SK-N-SH treated with all-trans-retinoic acid at 6 μM for 48 hours (cell line): ENCODE data around the gene NAT8L.

Experiments used
- BACH2 ChIP-seq: fragments of 250-450 bp; sonication (Bioruptor Pico); IDR thresholded peaks from 2 replicates; pipeline ENCODE4 v1.9.0; 2021; ENCODE audit warnings: mild to moderate bottlenecking, borderline replicate concordance
- CSRNP3 ChIP-seq: fragments of 250-450 bp; sonication (Bioruptor Pico); IDR thresholded peaks from 2 replicates; pipeline ENCODE4 v1.5.1; 2021; ENCODE audit warnings: mild to moderate bottlenecking, moderate library complexity
- ESRRG ChIP-seq: fragments of 250-450 bp; sonication (Bioruptor Pico); IDR thresholded peaks from 2 replicates; pipeline ENCODE4 v1.6.1; 2021; ENCODE audit warnings: mild to moderate bottlenecking
- OSR1 ChIP-seq: fragments of 250-450 bp; sonication (Bioruptor Pico); IDR thresholded peaks from 2 replicates; pipeline ENCODE4 v1.8.0; 2022; ENCODE audit warnings: moderate library complexity, mild to moderate bottlenecking, inconsistent platforms
- ZFP30 ChIP-seq: fragments of 450-650 bp; formaldehyde crosslinking; IDR thresholded peaks from 2 replicates; pipeline ENCODE4 v1.5.0; 2022; ENCODE audit warnings: mild to moderate bottlenecking, moderate library complexity
- ZNF565 ChIP-seq: fragments of 450-650 bp; formaldehyde crosslinking; conservative IDR thresholded peaks from 2 replicates; pipeline ENCODE4 v1.5.0; 2020; ENCODE audit warnings: low read depth, mild to moderate bottlenecking, moderate library complexity

- TF ChIP-seq ZFP30 (no peak), BACH2 (CRISPR knock-in tag) (no peak), OSR1 (CRISPR knock-in tag) (no peak), ESRRG (CRISPR knock-in tag) (no peak), CSRNP3 (CRISPR knock-in tag) (no peak), ZNF565 (CRISPR knock-in tag) (no peak)
These were observed at the start of gene NAT8L for GRCh38 chr4:2059046-2059725.
